Measurements from ENCODE around the gene PDE9A.
"Not testable (repeated sequence)": the region's sequence is repeated elsewhere in the genome, so short reads cannot be mapped to it uniquely, and the experiment has no call there.

Gene PDE9A

GRCh38 chr21:42799948-42800347, 146.5 kb downstream of the PDE9A start:
- H3K27ac ChIP-seq: no peak overlapping the region
- H3K4me3 ChIP-seq: no peak overlapping the region

DNA sequence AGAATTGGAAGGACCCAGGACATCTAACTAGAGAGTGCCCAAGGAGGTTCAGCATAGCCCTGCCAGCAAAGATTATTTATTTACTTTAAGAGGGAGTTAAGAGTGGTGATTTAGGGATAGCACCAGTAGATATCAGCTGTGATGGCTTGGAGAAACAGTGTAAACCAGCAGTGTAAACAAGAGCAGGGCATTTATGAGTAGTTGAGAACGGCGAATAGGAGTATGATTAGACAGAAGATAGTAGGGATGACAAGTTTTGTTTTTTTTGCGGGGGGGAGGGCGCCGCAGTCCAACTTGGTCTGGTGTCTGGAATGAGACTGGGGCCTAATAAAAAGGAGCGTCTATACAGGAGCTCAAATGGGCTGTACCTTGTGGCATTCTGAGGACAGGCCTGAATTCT, 148.2 kb downstream of the PDE9A start:
- not testable (repeated sequence) for H3K4me3 ChIP-seq, H3K27ac ChIP-seq

- Histone ChIP-seq H3K27ac (no peak overlapping the region), H3K4me3 (no peak overlapping the region)
Observed at GRCh38 chr21:42806509-42807140, 153.2 kb downstream of the PDE9A start.

DNA sequence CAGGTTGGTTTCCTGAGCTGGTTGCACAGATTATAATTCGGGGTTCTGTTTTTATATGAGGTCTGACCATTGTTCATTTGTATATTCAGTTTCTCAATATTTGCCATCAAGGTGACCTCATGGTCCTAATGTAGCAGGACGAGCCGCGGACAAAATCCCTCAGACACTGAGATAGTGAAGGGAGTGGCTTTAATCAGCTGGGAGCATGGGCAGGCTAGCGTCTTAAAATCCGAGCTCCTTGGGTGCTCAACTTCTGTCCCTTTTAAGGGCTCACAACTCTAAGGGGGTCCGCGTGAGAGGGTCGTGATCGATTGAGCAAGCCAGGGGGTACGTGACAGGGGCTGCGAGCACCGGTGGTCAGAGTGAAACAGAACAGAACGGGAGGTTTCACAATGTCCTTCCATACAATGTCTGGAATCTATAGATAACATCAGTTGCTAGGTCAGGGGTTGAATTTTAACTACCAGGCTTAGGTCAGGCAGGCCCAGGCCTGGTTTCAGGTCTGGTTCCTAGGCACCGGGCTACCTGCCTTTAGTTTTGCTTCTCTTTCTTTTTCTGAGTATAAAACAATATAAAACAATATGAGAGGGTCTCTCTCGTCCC, 154.0 kb downstream of the PDE9A start:
- not testable (repeated sequence) for H3K27ac ChIP-seq, H3K4me3 ChIP-seq

- Histone ChIP-seq H3K27ac (no peak overlapping the region), H3K4me3 (no peak overlapping the region)
Observed at GRCh38 chr21:42807938-42808613, 154.7 kb downstream of the PDE9A start.

DNA sequence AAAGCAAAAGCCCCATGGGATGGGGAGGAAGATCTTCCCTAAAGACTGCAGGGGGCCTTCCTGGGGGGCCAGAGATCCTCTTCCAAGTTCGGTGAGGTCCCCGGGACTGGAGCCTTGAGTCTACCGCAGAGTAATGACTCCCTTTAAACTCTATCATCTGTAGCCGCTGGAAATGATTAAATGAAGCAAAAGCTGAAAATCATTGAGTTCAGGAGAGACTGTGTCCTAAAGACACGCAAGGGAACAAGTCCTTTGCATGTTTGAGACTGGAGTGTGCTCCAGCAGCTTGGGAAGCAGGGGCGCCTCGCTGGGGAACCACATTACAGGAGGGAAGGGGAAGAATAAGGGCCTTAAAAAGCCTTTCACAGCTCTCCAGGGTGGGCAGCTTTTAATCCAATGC, 155.8 kb downstream of the PDE9A start:
- Histone ChIP-seq H3K27ac (no peak overlapping the region), H3K4me3 (no peak overlapping the region)

DNA sequence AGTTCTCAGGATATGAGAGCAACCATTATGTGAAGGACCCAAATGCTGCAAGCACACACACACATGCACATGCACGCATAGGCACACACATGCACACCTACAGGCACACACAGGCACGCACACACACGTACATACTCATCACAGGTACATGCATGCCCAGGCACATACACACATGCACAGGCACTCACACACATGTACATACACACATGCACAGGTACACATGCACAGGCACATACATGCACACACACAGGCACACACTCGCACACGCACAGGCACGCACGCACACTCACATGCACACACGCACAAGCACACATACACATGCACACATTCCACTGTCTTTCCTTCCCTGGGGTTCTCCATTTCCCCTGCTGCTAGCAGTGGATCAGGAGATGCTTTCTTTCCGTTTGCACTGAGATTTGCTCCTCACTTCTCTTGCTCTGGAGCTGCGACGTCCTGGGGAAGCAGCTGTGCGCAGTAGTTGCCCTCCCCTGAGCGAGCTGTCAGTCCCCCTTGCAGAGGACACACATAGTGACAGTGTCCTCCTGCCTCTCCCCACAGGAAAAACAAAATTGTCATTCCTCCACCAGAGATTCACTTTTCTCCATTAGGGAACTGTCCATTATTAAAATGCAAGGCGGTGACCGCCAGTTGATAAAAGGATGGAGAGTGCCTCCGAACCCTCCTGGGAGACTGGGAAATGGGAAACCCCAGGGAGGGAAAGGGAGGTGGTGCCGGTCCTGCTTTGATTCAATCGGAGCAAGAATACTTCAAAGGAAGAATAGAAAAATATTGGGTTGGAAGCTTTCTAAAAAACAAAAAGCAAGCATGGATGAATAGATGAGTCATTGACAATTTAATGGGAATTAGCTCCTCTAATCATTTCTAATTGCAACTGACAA, 156.4 kb downstream of the PDE9A start:
- Histone ChIP-seq H3K27ac (no peak overlapping the region), H3K4me3 (no peak overlapping the region)

GRCh38 chr21:42811960-42812359, 158.5 kb downstream of the PDE9A start:
- peak overlapping the region in 8 of 21 experiments; percentile 2 to 63 (median 32) for H3K27ac ChIP-seq
- H3K4me3 ChIP-seq: no peak overlapping the region

DNA sequence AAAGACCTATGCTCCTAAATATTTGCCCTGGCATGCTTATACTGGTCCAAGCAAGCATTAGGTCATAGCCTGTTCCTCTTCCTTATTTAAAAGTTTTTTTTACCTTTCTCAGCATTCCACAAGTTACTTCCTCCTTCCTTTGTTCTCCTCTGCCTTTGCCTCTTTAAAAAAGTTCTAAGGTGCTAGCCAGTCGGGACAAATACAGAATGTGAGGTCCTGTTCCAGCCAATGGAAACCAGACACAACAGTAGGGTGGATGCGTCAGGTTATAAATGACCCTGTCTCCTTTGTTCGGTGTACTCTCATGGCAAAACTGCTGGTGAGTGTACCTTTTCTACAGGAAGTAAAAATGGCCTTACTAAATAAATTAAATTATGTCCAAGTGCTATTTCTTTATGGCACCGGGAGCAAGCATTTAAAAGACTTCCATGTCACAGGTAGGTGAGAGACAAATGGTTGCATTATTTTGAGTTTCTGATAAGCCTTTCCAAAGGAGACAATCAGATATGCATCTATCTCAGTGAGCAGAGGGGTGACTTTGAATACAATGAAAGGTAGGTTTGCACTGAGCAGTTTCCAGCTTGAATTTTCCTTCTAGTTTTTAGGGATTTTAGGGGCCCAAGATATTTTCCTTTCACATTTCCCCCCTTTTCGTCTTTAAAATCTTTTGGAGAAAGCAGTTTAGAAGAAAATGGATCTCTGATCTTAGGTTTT, 159.3 kb downstream of the PDE9A start:
- Histone ChIP-seq H3K27ac (peak overlapping the region in 10 of 21 experiments; percentile 6 to 63 (median 28)), H3K4me3 (peak overlapping the region in 1 of 7 experiments; percentile 15)

- no peak overlapping the region for H3K4me3 ChIP-seq
- H3K27ac ChIP-seq: no peak overlapping the region
Observed at GRCh38 chr21:42815217-42815616, 161.8 kb downstream of the PDE9A start.

DNA sequence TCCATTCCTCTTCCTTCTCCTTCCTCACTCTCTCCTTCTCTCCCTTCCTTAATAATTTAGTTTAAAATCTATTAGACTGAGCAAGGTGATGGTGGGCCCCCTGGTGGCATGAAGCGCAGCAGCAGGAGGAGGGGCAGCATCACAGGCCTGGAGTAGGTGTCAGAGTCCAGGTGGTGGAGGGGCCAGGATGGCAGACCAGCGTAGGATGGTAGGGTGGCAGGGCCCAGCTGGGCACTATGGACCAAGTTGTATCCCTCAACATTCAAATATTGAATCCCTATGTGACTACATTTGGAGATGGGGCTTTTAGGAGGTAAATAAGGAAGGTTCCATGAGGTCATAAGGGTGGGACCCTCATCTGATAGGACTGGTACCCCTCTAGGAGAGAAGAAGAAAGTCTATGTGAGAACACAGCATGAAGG, 164.9 kb downstream of the PDE9A start:
- H3K27ac ChIP-seq: no peak overlapping the region
- no peak overlapping the region for H3K4me3 ChIP-seq

DNA sequence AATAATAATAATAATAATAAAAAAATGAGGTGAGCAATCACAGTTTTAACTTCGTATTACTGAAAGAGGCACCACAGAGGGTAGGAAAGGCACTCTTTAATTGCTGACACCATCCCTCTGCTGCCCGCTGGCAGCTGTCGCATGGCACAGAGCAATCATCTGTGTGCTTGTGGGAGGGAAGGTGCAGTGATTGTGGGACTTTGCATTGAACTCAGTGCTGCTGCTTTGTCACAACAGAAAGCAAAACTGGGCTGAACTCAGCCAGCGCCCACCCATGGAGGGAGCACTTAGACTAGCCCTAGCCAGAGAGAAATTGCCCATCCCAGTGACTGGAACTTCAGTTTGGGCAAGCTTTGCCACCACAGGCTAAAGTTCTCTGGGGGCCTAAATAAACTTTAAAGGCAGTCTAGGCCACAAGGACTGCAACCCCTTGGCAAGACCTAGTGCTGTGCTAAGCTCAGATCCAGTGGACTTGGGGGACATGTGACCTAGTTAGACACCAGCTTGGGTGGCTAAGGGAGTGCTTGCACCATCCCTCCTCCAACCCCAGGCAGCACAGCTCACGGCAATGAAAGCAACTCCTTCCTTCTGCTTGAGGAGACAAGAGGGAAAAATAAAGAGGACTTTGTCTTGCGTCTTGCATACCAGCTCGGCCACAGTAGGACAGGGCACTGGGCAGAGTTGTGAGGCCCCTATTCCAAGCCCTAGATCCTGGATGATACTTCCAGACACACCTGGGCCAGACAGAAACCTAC, 166.6 kb downstream of the PDE9A start:
- no peak overlapping the region for H3K27ac ChIP-seq

DNA sequence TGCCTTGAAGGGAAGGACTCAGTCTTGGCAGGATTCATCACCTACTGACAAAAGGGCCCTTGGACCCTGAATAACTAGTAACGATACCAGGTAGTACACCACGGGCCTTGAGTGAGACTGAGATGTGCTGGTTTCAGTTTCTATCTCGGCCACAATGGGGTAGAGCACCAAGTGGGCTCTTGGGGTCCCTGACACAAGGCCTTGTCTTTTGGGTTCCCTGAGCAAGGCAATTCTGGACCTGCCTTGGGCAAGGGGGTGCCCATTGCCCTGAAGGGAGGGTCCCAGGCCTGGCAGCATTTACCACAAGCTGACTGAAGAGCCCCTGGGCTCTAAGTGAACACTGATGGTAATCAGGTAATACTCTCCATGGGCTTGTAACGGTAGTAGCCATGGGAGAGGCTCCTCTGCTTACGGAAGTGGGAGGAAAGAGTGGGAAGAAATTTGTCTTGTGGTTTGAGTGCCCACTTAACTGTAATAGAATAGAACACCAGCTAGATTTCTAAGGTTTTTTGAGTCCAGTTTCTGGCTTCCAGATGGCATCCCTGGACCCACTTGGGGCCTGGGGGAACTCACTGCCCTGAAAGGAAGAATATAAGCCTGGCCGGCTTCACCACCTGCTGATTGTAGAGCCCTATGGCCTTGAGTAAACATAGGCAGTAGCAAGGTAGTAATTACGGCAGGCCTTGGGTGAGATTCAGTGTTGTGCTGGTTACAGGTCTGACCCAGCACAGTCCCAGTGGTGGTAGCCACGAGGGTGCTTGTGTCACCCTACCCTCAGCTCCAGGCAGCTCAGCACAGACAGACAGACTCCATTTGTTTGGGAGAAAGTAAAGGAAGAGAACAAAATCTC, 167.4 kb downstream of the PDE9A start:
- Histone ChIP-seq H3K4me3 (no peak overlapping the region), H3K27ac (no peak overlapping the region)

More for the DNA sequence above, 166.6 kb downstream of the PDE9A start:
- H3K4me3 ChIP-seq: no peak overlapping the region
